Fibroblast of skin of left quadriceps (primary cell): Measurements from ENCODE around the gene TMIGD2.
"Not testable (repeated sequence)": the region's sequence is repeated elsewhere in the genome, so short reads cannot be mapped to it uniquely, and the experiment has no call there.

Experiments used
- DNase-seq, 2 experiments: peaks; one replicate each; pipeline ENCODE4 v3.0.0-alpha.2; 2013; ENCODE audit warnings: low read depth in 2 of 2

Gene TMIGD2

GRCh38 chr19:4295972-4296771 lies 6.0 kb downstream of the TMIGD2 start:
- DNase-seq, result no peak

- DNase-seq, result no peak
Observed at GRCh38 chr19:4294389-4294788, 7.8 kb downstream of the TMIGD2 start.

- DNase-seq, result no peak
Observed at GRCh38 chr19:4292515-4292914, 9.7 kb downstream of the TMIGD2 start.

GRCh38 chr19:4291184-4291732 lies 10.9 kb downstream of the TMIGD2 start:
- no peak for DNase-seq

GRCh38 chr19:4288091-4288777 lies 14.0 kb downstream of the TMIGD2 start:
- no peak for DNase-seq

- DNase-seq, result not testable (repeated sequence)
Observed at GRCh38 chr19:4286141-4286540, 16.0 kb downstream of the TMIGD2 start.

- no peak for DNase-seq
Observed at GRCh38 chr19:4284974-4285373, 17.2 kb downstream of the TMIGD2 start.

GRCh38 chr19:4284176-4284958 lies 17.8 kb downstream of the TMIGD2 start:
- no peak for DNase-seq

- DNase-seq, result no peak
Observed at GRCh38 chr19:4279530-4280422, 22.4 kb downstream of the TMIGD2 start.

- DNase-seq, result no peak
Observed at GRCh38 chr19:4279267-4279529, 23.0 kb downstream of the TMIGD2 start.

GRCh38 chr19:4278419-4279266 lies 23.5 kb downstream of the TMIGD2 start, which contains the start of gene SHD:
SHD (plus strand) TSS chr19:4279266; CDS start chr19:4280064, 798 bp downstream.
- DNase-seq, result no peak

GRCh38 chr19:4278010-4278409 lies 24.2 kb downstream of the TMIGD2 start:
- DNase-seq, result no peak

- no peak for DNase-seq
Observed at GRCh38 chr19:4277191-4277696, 24.9 kb downstream of the TMIGD2 start.

- DNase-seq, result not testable (repeated sequence)
Observed at GRCh38 chr19:4274321-4274686, 27.9 kb downstream of the TMIGD2 start.

- no peak for DNase-seq
Observed at GRCh38 chr19:4272894-4273293, 29.3 kb downstream of the TMIGD2 start.

- no peak for DNase-seq
Observed at GRCh38 chr19:4268816-4269430, 33.3 kb downstream of the TMIGD2 start.

GRCh38 chr19:4267901-4268815 lies 34.0 kb downstream of the TMIGD2 start:
- no peak for DNase-seq

- no peak for DNase-seq
Observed at GRCh38 chr19:4267101-4267900, 34.9 kb downstream of the TMIGD2 start.
